NCI-H187 treated with DMSO at 0.1 percent for 48 hours (cell line): ENCODE results near the gene CFAP157.
"Not testable (repeated sequence)": the region's sequence is repeated elsewhere in the genome, so short reads cannot be mapped to it uniquely, and the experiment has no call there.

Source experiments
- DNase-seq: peaks from one replicate; lab custom pipeline; 2025; lab: John Stamatoyannopoulos, UW

CFAP157 gene

DNA sequence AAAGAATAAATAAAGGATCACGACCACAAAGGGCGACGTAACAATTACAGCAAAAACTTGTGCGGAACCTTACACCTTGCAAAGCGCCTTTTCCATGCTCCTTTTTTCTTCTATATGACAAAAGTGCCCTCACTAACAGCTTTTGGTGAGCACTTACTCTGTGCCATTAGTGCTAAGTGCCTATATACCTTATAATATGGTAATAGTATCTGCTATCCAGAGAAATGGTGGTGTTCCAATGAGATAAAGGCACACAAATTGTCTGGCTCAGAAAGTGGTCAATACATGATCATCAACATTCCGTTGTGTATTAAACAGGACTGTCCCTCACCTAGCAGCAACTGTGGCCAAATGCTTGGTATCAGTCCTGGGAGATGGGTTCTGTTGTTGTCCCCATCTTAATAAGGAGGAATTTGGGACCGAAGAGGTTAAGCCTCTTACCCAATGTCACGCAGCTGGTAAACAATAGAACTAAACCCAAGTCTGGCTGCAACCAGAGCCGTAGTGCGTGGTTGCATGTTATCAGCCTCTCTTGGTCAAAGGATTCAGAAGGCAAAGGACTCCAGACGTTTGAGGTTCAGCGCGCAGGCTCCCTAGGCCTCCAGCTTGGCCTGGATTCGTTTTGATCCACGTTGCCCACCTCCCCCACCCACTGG lies 28.9 kb downstream of the CFAP157 start:
- no peak for DNase-seq

GRCh38 chr9:127738666-127739065 lies 31.9 kb downstream of the CFAP157 start:
- no peak for DNase-seq

- no peak for DNase-seq
These were observed 33.0 kb downstream of the CFAP157 start for GRCh38 chr9:127739614-127740330.

DNA sequence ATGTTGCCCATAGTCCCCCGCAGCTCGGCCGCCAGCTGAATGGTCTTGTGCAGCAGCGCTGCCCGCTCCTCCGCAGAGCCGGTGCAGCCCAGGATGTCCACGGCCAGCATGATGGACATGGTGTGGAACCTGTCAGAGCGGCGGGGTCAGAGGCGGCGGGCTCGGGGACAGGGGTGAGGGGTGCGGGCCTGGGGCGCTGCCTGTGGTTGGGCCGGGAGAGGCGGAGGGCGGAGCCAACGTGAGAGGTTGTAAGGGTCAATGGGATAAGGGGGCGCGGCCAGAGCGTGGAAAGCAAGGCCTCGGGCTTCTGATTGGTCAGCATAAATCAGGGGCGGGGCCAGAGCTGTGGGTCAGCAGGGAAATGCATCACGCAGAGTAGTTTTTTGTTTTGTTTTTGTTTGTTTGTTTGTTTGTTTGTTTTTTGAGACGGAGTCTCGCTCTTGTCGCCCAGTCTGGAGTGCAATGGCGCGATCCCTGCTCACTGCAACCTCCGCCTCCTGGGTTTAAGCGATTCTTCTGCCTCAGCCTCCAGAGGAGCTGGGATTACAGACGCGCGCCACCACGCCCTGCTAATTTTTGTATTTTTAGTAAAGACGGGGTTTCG lies 35.1 kb downstream of the CFAP157 start:
- no peak for DNase-seq

GRCh38 chr9:127742435-127743088 lies 35.8 kb downstream of the CFAP157 start:
- DNase-seq, result no peak

DNA sequence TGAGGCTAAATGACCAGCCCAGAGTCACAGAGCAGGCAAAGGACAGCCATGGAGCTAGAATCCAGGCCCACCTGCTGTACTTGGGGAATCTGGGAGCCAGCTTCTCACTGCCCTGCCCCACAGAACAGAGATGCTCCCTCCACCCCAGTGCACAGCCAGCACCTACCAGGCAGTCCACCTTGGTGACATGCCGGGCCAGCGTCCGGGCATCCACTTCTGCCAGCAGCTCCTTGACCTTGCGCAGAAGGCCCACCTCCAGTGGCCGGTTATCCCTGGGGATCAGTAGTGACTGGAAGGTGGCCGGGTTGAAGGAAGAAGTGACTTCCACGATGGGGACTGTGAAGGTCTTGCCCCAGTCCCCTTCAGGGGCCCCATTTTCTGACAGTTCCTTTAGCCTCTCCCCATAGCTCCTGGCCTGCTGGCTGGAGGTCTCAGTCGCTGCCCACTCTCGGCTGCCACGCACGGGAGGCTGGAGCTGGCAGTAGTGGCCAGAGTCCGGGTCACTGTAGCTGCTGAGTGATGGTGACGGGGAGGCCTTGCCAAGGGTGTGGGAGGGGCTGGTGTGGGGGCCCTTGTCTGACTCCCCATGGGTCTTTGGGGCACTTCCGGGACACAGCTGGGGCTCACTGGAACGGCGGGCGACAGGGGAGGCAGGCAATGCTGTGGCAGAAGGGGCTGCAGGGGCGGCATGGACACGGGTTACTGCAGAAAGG lies 37.8 kb downstream of the CFAP157 start:
- no peak for DNase-seq

DNA sequence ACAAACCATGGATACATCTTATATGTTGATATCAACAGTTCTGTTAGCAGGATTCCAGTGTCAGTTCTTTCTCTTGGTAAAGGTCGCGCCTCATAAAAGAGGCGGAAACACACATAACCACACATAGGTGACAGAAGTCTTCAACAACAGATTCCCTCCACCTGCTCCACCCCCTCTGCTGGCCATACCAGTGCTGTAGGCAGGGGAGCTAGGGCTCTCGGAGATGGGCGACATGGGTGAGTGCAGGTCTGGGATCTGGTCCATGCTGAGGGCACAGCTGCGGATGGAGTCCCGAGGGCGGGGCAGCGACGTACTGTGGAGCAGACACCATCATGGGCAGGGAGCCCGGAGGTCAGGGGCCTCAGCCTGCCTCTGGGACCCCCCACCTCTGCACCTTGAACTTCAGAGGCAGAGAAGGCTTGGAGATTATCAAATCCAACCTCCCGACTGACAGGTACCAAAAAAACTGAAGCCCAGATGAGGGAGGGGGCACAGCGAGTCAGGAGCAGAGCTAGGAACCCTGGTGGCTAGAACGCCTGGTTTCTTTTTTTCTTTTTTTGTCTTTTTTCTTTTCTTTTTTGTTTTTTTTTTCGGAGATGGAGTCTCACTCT lies 40.3 kb downstream of the CFAP157 start:
- DNase-seq, result no peak

DNA sequence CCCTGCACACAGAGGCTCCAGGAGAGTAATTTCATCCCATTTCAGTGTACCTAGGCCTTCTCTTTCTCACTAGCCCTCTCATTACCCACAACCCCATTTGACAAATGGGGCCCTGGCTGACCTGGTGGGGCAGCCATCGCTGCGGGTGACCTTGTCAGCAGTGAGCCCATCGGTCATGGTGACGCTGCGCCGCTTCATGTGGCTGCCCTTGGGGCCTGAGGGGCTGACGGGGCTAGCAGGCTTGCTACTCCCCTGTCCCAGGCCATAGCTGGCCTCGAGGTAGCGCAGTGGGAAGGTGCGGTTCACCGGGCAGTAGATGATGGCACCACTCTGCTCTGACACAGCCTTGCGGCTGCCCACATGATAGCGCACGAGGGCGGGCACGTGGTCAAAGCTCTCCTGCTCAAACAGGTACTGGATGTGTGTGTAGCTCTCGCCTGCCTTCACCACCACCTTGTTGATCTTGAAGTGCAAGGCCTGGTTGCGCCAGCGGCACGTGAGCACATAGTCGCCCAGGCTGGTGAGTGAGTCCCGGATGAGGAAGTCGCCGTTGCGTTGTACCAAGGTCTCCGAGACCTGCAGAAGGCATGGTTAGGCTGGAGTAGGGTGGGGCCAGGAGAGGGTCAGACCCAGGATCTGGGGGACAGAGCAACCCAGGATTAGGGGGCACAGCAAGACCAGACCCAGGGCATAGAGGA lies 42.5 kb downstream of the CFAP157 start:
- no peak for DNase-seq

- DNase-seq, result no peak
These were observed 44.7 kb downstream of the CFAP157 start for GRCh38 chr9:127751269-127752054.

- no peak for DNase-seq
These were observed 46.4 kb downstream of the CFAP157 start for GRCh38 chr9:127753148-127753547.

DNA sequence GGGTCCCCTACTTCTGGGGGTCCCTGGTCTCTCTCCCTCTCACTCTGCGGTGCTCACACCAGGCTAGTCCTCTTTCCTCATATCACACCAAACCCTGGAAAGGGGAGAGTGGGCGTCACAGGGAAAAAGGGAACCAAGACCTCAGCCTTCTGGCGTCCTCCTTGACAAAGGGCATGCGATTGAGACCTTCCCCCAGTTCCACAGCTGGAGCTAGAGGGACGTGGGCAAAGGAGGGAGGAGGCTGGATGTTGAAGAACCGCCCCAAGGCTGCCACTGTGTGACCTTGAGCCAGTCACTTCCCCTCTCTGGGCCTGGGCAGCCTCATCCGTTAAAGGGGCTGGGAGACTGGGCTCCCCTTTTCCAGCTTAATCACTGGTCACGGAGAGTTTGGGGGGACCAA lies 46.8 kb downstream of the CFAP157 start:
- no peak for DNase-seq

DNA sequence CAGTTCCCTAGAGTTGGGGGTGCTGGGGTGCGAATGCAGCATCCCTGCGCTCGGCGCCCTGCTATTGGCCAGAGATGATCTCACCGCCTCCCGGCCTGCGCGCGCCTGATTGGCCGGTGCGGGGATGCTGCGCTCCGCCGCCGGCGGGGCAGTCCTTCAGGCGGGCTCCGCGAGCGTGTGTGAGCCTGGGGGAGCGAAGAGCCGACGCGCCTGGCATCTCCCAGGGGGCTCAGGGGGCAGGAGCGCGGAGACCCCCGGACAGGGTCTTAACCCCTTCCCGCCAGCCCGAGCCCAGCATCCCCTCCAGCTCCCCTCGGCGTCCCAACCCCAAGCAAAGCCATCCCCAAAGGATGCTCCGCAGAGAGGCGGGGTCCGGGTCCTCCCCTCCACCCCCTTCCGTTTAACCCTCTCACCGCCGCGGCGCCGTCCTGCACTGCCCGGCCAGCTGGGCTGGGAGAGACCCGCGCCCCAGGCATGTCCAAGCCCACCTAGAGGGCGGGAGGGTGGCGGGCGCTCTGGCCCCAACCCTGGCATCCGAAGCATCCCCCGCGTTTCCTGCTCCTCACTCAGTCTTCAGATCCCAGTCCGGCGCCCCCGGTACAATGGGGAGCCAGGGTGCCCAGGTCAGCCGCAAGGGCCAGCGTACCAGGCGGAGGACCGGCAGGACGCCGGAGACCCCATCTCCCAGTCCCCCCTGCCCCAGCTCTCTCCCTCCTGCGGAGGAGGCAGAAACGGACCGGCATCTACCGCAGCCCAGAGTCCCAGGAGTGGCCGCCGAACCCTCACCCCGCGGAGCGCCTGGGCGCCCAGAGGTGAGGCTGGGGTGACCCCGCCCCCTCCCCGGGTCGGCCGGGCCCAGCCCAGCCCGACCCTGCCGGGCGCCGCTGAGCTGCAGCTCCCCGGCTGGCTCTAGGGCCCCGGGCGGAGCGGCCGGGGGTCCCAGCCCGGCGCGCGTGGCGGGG lies 47.6 kb downstream of the CFAP157 start:
- DNase-seq, result no peak

DNA sequence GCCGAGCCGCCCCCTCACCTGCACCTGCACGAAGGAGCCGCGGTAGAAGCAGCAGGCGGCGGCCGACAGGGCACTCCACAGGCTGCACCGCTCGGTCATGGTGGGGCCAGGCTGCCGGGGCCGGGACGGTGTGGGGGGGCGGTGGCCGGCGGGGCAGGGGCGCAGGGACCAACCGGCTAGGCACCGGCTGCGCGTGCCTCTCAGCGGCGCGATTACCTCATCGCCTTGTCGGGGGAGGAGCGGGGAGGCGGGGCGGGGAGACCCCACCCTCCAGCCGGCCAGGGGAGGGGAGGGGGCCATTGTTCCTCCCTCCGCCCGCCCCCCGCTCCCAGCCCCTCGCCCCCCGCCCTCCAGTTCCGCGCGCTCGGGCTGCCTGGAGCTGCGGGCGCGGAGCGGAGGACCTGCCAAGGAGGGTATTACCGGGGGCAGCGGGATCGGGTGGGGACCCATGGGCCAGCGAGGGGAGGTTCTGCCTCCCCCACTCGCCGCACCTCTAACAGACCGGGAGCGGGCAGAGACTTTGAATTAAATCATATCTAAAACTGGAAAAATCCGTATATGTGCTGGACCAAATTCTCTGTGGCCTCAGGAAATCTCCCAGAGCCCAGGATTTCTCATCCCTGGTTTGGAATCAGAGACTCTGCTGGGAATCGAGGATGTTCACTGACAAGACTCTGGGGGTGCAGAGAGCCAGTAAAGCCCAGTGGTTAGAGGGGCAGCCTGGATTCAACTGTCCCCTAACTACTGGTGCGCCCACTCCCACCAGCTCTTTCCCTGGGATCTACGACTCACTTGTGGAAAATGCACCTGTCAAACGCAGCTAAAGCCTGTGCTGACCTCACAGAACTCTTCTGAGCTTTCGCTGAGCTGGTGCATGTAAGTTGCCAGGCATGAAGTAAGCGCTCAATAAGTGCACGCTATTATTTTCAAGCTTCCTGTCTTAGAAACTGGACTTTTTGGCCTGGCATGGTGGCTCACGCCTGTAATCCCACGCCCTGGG lies 48.6 kb downstream of the CFAP157 start:
- no peak for DNase-seq

GRCh38 chr9:127756233-127756632 lies 49.4 kb downstream of the CFAP157 start:
- DNase-seq, result no peak

DNA sequence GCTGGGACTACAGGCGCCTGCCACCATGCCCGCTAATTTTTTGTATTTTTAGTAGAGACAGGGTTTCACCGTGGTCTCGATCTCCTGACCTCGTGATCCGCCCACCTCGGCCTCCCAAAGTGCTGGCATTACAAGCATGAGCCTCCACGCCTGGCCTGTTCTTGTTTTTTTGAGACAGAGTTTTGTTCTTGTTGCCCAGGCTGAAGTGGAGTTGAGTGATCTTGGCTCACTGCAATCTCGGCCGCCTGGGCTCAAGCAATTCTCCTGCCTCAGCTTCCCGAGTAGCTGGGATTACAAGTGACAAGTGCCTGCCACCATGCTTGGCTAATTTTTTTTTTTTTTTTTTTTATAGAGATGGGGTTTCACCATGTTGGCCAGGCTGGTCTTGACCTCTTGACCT lies 50.0 kb downstream of the CFAP157 start:
- DNase-seq, result not testable (repeated sequence)

DNA sequence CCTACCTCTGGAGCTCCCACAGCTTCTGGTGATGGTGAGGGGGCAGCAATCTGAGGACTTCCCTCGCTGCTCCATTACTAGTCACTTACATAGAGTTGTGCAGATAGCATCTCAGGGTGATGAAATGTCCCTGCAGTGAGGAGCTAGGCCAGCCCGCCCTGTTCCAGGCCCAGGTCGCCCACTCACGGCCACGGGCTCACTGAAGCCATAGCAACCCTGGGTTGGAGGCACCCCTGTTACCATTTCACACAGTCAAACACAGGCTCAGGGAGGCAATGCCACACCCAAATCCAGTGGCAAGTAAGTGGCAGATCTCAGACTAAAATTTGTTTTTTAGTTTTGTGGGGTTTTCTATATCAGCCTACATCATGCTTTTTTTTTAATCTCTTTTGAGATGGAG lies 52.1 kb downstream of the CFAP157 start:
- no peak for DNase-seq

DNA sequence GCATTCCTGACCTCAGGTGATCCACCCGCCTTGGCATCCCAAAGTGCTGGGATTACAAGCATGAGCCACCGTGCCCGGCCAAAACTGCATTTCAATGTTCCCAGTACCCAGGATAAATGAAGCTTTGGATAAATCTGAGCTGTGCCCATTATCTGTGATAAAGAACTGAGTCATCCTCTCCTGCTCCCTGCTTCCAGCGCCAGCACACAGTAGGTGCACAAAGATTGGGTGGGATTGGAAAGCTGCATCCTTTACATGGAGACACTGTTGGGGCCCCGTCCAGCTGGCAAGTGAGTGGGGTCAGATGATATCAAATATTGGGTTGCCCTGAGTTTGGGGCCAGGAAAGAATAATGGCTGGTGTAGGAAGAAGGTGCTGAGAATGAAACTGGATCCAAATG lies 54.3 kb downstream of the CFAP157 start:
- DNase-seq, result no peak

- DNase-seq, result no peak
These were observed 54.7 kb downstream of the CFAP157 start for GRCh38 chr9:127761491-127761956.
